Hematopoietic multipotent progenitor cell treated with erythropoietin and hydrocortisone succinate and interleukin-3 and kit ligand, for 15 days (in vitro differentiated cells): ENCODE data around the gene LPAR2.
"Not testable (repeated sequence)": the region's sequence is repeated elsewhere in the genome, so short reads cannot be mapped to it uniquely, and the experiment has no call there.

Experiments used
- DNase-seq: peaks from one replicate; pipeline ENCODE4 v3.0.0-alpha.2; 2015; ENCODE audit warnings: low spot score

LPAR2 gene

GRCh38 chr19:19627621-19628500 lies at the start of gene LPAR2:
TSS of gene LPAR2 (minus strand) at chr19:19628220. CDS start at chr19:19627275, 945 bp downstream.
- no peak for DNase-seq

- DNase-seq = no peak
These were observed 49.6 kb upstream of the LPAR2 start for GRCh38 chr19:19677579-19677978.

GRCh38 chr19:19674315-19674714 lies 46.3 kb upstream of the LPAR2 start:
- no peak for DNase-seq

- DNase-seq = no peak
These were observed 44.8 kb upstream of the LPAR2 start for GRCh38 chr19:19672816-19673215.

GRCh38 chr19:19670070-19670551 lies 42.1 kb upstream of the LPAR2 start:
- no peak for DNase-seq

GRCh38 chr19:19668230-19669012 lies 40.4 kb upstream of the LPAR2 start, which contains the start of gene ZNF101:
TSS of gene ZNF101 (plus strand) at chr19:19668839. CDS start at chr19:19668964, 125 bp downstream.
- DNase-seq = peak; percentile 90

GRCh38 chr19:19665420-19665948 lies 37.5 kb upstream of the LPAR2 start:
- not testable (repeated sequence) for DNase-seq

- DNase-seq = peak; percentile 94
These were observed 35.5 kb upstream of the LPAR2 start, which contains the start of gene ATP13A1 for GRCh38 chr19:19663256-19664120. TSS of gene ATP13A1 (minus strand) at chr19:19663676. CDS start at chr19:19663666, 10 bp downstream.

- no peak for DNase-seq
These were observed 34.8 kb upstream of the LPAR2 start for GRCh38 chr19:19662871-19663255.

- DNase-seq = no peak
These were observed 34.3 kb upstream of the LPAR2 start for GRCh38 chr19:19662344-19662743.

GRCh38 chr19:19661675-19662251 lies 33.7 kb upstream of the LPAR2 start:
- DNase-seq = no peak

- DNase-seq = no peak
These were observed 33.2 kb upstream of the LPAR2 start for GRCh38 chr19:19661141-19661674.

- DNase-seq = no peak
These were observed 31.7 kb upstream of the LPAR2 start for GRCh38 chr19:19659646-19660245.

- no peak for DNase-seq
These were observed 29.4 kb upstream of the LPAR2 start for GRCh38 chr19:19657397-19657783.

- no peak for DNase-seq
These were observed 28.7 kb upstream of the LPAR2 start for GRCh38 chr19:19656451-19657396.

GRCh38 chr19:19655641-19656343 lies 27.8 kb upstream of the LPAR2 start:
- DNase-seq = no peak

- DNase-seq = no peak
These were observed 27.1 kb upstream of the LPAR2 start for GRCh38 chr19:19655051-19655594.

GRCh38 chr19:19654441-19654840 lies 26.4 kb upstream of the LPAR2 start:
- no peak for DNase-seq
